GM18507 (cell line): Measurements from ENCODE around the gene CAMK1D.
"Not testable (repeated sequence)": the region's sequence is repeated elsewhere in the genome, so short reads cannot be mapped to it uniquely, and the experiment has no call there.

Experiments used
- DNase-seq: peaks from one replicate; pipeline ENCODE4 v3.0.0; 2011; ENCODE audit warnings: low read depth; ENCODE audit not compliant: insufficient read length; ENCODE audit errors: extremely low spot score
- FAIRE-seq: peaks from 2 replicates; lab custom pipeline; 2011; peaks lifted over from hg19 to GRCh38; lab: Jason Lieb, UNC

CAMK1D gene

DNA sequence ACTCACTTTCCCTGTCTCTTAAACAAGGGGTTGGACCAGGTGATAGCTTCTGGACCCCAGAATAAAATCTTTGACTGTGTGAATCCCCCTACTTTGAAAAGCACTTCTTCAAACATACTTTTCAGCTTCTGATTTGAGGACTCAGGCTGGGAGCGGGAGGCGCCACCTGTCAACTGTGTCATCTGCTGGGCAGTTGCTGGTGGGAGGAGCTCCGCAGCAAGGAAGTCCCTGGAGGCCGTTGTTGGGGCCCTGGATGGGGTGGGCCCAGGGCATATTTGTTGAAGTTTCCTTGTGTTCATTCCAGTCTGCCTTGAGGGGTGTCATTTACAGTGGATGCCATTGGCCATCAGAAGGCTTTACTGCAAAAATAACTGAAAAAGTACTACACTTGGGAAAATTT, 454.4 kb downstream of the CAMK1D start:
- FAIRE-seq (no peak), DNase-seq (no peak)

DNA sequence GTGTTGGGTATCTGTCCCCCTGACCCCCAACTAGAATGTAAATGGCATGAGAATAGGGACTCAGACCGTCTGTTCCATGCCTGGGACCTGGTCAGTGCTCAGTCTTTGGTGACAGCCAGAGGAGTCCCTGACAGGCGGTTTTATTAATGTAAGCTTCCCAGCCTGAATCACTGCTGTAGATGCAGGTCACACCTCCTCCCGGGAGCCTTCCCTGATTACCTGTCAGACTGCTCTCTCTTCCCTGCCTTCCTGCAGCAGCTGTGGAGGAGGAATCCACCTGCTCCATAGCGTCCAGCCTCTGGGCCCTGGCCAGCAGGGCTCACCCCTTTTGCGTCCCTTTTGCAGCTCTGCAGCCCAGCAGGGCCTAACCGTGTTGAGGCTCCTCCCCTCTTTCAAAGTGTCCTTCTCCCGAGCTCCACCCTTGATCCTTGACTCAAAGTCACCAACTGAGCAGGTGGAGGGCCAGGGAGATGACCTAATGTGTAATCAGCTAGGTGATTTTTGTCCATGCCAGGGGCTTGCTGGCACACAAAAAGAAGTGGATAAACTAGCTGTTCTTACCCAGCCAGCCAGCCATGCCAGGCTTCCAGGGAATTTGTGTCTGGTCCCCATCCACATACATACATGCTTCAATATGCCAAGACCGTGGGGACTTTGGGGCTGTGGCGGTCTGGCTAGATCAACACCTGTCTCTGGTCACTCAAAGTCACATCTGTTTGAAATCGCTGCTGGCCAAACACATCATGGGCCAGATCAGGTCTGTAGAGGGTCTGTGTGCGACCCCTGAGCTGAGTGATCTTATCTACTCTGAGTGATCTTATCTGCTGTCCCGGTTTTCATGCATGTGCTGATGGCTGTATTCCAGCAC, 457.1 kb downstream of the CAMK1D start:
- FAIRE-seq = no peak
- DNase-seq = no peak

DNA sequence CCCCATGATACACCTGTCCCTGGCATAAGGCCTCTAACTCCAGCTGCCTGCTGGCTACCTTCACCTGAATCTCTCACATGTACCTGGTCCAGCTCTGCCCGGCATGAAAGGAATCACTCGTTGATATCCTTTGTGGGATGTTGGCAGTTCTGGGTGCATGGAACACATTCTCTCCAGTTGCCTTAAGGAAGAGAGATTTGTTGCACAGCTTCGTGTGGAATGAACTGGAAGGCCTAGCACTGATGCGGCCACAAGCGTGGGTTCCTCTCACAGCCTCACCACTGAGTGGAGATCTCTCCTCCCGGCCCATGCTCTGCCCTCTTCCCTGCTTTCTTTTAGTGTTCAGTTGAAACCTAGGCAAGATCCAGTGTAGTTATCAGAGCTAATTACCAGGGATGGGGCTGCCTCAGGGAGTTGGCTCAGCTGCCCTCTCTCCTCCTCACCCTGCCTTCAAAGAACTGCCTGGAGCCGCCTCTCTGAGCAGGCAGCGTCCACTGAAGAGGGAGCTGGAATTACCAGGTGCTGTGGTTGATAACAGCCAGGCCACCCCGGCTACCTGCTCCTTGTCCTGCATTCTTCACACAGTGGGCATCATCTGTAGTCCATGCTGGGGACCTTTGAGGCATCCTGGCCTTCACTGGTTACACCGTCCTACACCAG, 457.9 kb downstream of the CAMK1D start:
- FAIRE-seq = no peak
- DNase-seq = no peak

DNA sequence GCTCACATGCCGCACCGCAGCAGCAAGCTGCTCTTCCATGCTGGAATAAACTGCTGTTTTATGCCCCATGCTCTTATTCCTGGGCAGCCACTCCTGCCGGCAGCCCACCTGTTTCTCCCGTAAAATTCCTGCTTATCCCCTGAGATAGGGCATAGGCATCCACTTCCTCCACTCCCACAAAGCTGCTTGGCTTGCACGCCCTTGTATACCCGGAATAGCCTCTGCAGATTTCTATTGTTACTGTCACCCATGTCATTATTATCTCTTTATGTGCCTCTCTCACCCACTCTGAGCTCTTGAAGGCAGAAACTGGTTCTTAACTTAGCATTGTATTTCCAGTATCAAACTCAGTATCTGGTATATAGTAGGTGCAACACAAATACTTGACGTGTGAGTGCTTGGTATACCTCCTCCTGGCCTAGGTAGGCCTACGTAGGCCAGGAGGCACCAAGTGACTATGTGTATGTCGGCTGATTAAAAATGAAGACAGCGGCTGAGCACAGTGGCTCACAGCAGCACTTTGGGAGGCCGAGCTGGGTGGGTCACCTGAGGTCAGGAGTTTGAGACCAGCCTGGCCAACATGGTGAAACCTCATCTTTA, 458.8 kb downstream of the CAMK1D start:
- DNase-seq = no peak
- FAIRE-seq = no peak

DNA sequence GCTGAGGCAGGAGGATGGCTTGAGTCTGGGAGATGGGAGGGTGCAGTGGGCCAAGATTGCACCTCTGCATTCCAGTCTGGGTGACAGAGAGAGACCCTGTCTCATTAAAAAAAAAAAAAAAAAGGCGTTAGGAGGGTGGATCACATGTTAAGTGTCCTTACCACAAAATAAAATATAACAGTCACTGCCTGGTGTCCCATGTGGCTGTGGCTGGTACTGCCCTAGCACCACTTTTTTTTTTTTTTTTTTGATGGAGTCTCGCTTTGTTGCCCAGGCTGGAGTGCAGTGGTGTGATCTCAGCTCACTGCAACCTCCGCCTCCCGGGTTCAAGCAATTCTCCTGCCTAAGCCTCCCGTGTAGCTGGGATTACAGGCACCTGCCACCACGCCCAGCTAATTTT, 460.7 kb downstream of the CAMK1D start:
- not testable (repeated sequence) for FAIRE-seq, DNase-seq

DNA sequence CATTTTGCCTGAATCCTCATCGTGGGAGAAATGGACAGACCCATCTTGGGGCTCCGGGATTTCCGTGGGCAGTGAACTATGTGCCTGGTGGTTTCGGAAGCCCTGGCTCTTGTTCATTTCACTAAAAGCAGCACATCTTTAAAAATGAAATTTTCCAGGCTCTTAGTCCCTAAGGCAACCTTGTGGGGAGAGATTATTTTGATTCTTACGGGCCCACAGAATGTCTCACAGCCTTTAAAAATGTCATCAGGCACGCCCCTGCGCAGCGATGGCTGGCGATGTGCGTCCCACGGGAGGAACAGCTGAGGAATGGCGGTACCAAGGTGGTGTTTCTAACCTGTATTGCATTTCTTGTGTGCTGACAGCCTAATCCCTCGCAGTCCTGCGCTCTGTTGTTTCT, 462.5 kb downstream of the CAMK1D start:
- no peak for DNase-seq
- FAIRE-seq = no peak

DNA sequence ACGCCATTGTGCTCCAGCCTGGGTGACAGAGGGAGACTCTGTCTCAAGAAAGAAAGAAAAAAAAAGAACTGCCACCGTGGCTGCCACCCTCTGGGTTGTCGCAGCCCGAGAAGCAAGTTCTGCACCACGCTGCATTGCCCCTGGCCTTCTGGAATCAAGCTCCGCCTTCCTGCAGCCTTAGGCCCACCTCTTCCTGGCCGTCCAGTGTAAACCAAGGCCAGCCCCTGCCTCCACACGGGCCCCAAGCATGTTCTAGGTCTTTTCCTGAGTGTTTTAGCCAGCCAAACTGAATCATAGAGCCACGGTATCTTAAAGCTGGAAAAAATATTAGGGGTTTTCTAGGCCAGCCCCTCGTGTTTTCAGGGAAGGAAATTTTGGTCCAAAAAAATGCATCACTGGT, 463.2 kb downstream of the CAMK1D start:
- FAIRE-seq (no peak), DNase-seq (no peak)

DNA sequence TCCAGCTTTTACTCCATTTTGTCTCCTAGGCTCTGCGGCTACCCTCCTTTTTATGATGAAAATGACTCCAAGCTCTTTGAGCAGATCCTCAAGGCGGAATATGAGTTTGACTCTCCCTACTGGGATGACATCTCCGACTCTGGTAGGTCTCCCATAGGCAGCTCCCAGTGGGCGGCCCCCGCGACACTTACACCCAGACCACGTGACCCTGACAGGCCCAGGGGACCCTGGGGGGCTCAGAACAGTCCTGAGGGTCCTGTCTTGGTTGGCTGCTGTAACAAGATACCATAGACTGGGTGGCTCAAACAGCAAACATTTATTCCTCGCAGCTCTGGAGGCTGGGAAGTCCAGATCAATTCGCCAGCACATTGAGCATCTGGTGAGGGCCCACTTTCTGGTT, 464.8 kb downstream of the CAMK1D start:
- no peak for DNase-seq
- no peak for FAIRE-seq

DNA sequence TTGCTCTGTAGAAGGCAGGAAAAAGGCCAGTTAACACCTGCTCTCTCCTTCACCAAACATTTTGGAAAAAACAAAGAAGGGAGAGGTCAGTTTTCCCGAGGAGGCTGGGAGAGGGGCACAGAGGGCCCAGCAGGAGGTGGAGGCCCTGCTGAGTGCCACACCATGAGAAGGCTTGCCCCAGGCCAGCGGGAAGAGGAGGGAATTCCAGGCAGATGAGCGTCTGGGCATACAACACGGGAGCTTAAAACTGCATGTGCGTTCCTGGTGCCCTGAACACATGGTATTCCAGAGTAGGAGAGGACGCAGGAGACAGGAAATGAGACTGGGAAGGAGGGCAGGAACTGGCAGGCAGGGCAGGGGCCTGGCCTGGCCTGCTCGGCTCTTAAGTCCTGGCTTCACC, 469.7 kb downstream of the CAMK1D start:
- no peak for FAIRE-seq
- DNase-seq = no peak

DNA sequence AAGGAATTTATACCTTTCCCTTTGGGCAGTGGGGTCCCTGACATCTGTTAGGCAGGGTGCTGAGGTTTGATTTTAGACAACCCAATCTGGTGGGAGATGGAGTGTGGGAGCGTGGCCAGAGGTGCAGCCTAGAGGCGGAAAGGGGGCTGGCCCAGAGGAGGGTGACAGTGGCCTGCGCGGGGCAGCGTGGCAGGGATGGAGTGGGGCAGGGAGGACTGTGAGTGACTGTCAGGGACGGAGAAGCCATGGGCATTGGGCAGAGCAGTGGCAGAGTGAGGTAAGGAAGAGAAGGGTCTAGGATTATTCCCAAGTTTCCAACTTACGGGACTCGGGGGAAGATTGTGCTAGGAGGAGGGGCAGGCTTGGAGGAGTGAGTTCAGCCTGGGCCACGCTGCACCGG, 470.3 kb downstream of the CAMK1D start:
- no peak for FAIRE-seq
- no peak for DNase-seq

DNA sequence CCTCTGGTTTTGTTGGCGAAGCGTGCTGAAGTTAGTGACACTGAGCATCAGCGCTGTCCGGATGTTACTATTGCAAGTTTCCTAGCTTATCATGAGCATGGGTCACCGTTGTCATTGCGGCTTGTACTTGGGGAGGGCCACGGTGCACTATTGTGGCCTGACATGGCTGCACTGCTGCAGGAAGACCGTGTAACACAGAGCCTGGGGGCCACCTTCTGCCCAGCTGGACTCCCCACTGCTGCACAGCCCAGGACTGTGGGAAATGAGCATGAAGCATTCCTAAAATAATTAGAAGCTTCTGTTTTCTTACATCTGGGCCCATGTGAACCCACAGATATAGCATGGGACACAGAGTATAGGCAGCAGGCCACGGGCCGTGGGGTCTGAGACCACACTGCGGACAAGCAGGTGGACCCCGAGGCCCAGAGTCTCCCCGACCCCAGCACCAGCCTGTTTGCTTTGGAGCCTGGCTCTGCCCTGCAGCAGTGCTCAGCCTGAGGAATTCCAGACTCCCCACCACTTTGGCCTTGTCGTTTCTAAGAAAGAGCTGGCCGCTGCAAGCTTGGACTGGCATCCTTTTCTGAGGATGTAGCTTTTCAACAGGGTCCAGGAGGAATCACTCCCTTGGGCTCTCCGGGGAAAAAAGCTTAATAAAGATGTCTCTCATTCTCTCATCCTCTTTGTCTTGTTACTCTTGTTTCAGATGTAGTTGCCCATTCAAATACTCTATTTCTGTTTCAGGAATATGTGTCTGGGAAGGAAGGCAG, 473.0 kb downstream of the CAMK1D start:
- DNase-seq = no peak
- FAIRE-seq = no peak

DNA sequence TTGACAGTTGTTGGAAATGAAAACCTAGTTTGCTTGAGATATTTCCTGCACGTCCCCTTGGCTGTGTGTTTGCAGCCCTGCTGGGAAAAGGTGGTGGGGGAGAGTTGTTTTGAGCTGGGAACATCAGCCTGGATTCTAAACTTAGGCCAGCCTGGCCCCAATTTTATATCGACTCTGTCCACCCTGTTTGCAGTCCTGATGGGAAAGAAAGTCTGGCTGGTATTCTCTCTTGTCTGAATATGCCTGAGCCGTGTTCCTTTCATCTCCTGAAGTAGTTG, 473.5 kb downstream of the CAMK1D start:
- FAIRE-seq (no peak), DNase-seq (no peak)

DNA sequence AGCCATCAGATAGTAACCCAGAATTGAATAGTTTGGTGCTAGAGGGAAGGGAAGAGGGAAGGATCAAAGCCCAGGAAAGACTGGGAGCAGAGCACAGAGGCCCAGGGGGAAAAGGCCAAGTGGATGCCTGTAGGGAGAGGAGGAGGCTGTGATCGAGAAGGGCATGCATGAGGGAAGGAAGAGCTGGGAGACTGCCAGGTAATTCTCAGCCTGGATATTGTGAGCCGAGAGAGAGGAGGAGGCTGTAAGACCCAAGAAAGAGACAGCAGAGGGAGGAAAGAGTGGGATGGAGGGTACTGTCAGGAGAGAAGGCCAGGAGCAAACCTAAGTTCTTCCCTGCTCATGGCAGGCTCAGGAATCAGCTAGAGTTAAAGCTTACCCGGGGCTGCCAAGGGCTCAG, 474.0 kb downstream of the CAMK1D start:
- DNase-seq (no peak), FAIRE-seq (no peak)

DNA sequence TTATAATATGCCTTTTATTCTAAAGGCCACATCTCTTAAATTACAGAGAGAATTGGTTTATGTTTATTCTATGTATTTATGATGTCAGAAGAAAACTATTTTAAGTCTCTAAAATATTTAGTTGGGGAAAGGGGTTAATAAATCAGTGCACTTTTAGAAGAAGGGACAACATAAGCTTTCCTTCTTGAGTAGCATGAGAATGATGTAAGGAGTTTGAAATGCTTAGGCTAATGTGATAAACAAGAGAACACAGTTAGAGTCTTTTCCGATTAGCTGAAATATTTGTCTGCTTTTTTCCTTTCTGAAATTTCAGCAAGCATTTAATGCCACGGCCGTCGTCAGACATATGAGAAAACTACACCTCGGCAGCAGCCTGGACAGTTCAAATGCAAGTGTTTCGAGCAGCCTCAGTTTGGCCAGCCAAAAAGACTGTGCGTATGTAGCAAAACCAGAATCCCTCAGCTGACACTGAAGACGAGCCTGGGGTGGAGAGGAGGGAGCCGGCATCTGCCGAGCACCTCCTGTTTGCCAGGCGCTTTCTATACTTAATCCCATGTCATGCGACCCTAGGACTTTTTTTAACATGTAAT, 476.0 kb downstream of the CAMK1D start:
- no peak for FAIRE-seq
- DNase-seq = no peak

DNA sequence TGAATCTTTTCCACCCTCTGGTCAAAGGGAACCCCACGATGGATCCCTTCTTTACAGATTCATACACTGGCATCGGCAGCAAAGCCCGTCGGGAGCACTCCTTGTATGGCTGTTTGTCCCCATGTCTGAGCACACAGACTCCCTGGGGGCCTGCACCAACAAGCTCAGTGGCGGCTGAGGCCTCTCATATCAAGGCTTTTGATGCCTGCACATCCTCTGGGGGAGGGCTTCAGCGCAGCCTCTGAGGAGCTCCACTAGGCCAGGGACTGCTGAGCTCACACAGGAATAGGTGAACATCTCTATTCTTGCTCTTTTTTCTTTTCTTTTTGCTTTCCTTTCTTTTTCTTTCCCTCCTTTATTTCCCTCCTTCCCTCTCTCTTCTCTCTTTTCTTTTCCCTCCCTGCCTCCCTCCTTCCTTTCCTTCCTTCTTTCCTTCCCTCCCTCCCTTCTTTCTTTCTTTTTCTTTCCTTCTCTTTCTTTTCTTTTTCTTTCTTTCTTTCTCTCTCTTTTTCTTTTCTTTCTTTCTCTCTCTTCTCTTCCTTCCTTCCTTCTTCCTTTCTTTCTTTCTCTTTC, 477.5 kb downstream of the CAMK1D start:
- no peak for FAIRE-seq
- DNase-seq = no peak

DNA sequence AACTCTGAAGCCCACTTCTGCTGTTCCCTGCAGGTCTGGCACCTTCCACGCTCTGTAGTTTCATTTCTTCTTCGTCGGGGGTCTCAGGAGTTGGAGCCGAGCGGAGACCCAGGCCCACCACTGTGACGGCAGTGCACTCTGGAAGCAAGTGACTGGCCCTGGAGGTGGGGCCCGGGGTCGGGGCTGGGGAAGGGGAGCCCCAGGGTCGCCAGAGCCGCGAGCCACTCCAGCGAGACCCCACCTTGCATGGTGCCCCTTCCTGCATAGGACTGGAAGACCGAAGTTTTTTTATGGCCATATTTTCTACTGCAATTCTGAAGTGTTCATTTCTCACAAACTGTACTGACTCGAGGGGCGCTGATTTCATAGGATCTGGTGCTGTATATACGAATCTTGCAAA, 479.4 kb downstream of the CAMK1D start:
- no peak for DNase-seq
- FAIRE-seq = no peak

DNA sequence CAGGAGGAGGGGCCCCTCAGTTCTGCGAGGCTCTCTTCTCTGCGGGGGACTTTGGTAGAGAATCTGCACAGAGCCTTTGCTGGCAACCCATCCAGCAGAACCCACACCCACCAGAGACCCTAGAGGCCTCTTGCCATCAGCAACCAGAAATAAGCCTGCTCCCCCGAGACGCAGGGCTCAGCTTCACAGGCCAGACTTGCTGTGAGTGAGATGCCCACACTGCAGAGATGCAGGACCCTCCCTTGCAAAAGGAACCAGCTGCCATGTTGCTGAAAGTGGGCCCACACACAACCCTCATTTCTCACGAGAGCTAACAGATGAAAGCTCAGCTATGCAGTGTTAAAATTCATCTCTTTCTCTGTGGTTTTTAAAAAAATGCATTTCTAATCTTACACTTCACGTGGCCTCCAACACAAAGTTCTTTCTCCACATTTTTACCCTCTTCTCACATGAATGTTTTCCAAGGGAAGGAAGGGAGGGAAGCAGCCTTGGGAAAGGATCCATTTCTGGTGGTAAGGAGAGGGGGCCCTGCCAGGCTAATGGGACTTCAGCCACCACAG, 480.6 kb downstream of the CAMK1D start:
- FAIRE-seq (no peak), DNase-seq (no peak)

DNA sequence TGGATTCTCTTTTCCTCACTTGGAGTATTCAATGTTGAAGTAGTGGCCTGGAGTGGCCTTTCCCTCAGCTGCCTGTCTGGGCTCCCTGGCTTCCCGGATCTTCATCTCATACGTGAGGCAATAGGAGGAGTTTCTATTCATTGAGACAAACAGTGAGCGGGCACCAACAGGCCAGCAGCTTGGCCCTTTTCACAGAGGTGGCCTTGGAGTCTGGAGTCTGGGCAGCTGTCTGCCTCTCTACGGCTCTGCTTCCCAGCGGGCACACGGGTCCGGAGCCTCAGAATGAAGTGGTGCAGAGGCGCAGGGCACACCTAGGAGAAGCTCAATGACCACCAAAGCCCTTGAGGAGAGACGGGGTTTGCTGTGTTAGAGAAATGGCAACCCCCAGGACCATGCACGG, 482.7 kb downstream of the CAMK1D start:
- FAIRE-seq (no peak), DNase-seq (no peak)

DNA sequence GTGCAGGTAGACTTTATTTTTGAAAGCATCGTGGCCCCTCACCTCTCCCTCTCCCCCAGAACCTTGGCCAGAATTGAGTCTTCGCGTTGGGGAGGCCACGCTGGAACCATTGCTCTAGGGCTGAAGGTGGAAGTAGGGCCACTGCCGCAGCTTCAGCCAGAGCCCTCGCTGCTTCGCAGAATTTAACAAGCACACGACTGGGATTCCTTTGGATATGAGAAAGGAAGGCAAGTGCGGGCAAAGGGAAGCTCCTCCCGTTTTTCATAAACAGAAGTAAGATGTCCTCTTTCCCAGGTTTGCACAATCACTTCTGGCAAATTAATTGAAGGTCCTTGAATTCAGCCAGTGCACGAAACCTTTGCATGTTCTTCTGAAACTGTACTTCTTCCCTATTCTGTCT, 484.1 kb downstream of the CAMK1D start:
- no peak for FAIRE-seq
- DNase-seq = no peak
